ENCODE data around the gene GH2.

GH2 gene

DNA sequence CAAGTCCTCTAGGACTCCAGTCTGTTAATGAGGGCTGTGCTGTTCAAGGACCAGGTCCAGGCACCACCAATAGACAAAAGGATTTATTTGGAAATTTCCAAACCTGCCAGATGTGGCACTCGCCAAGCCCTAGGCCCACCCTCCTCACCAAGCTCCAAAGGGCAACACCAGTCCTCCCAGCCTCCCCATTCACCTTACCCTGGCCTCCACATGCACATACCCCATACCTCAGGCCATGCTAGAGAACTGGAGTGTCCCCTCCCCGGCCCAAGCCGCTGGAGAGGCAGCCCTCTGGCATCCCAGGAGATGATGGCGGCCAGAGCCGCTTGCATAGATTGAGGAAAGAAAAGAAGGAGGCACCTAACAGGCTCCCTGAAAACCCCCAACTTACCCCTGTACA is 49.7 kb downstream of the GH2 start:
- DNase-seq (ENCODE audit: low spot score) = no peak
- in situ Hi-C loops (cut with MboI; ENCODE audit: low pct_unique_long_range_greater_than_20kb, low sequenced_read_pairs, unreplicated experiment) = loop anchor here (25.0 kb wide), 1 partner anchor 395 kb away; the partner anchor contains the start of gene CYB561
- no peak for TF ChIP-seq CTCF (IDR thresholded peaks at IDR 0.05; ENCODE audit: extremely low read depth, insufficient read depth, missing control alignments)

DNA sequence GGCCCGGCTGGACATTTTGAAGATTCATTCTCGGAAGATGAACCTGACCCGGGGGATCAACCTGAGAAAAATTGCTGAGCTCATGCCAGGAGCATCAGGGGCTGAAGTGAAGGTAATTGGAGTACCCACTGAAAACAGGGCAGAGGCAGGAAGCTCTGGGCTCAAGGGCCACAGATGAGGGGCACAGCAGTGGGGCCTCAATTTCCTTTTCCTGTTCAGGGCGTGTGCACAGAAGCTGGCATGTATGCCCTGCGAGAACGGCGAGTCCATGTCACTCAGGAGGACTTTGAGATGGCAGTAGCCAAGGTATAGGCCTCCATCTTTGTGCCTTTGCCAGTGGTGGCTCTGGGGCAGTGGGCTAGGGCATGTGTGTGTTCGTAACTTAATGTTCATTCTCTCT is 50.2 kb downstream of the GH2 start:
- in situ Hi-C loops (cut with MboI; ENCODE audit: low pct_unique_long_range_greater_than_20kb, low sequenced_read_pairs, unreplicated experiment) = loop anchor here (25.0 kb wide), 1 partner anchor 394 kb away; the partner anchor contains the start of gene CYB561
- no peak for DNase-seq (ENCODE audit: low spot score)
- no peak for TF ChIP-seq CTCF (IDR thresholded peaks at IDR 0.05; ENCODE audit: extremely low read depth, insufficient read depth, missing control alignments)

DNA sequence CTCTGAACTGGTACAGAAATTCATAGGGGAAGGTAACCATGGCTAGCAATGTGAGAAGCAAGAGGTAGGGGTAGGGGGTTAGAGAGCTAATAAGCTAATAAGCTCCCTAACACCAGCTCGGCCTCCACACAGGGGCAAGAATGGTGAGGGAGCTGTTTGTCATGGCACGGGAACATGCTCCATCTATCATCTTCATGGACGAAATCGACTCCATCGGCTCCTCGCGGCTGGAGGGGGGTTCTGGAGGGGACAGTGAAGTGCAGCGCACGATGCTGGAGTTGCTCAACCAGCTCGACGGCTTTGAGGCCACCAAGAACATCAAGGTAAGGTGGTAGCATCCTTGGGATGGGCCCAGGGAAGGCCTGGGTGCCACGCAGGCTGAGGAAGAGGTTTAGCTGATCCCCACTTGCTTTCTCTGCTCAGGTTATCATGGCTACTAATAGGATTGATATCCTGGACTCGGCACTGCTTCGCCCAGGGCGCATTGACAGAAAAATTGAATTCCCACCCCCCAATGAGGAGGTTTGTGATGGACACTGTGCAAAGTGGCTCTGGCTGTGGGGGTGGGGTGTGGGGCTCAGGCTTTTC is 50.7 kb downstream of the GH2 start:
- no peak for DNase-seq (ENCODE audit: low spot score)
- in situ Hi-C loops (cut with MboI; ENCODE audit: low pct_unique_long_range_greater_than_20kb, low sequenced_read_pairs, unreplicated experiment) = loop anchor here (25.0 kb wide), 1 partner anchor 394 kb away; the partner anchor contains the start of gene CYB561
- no peak for TF ChIP-seq CTCF (IDR thresholded peaks at IDR 0.05; ENCODE audit: extremely low read depth, insufficient read depth, missing control alignments)

DNA sequence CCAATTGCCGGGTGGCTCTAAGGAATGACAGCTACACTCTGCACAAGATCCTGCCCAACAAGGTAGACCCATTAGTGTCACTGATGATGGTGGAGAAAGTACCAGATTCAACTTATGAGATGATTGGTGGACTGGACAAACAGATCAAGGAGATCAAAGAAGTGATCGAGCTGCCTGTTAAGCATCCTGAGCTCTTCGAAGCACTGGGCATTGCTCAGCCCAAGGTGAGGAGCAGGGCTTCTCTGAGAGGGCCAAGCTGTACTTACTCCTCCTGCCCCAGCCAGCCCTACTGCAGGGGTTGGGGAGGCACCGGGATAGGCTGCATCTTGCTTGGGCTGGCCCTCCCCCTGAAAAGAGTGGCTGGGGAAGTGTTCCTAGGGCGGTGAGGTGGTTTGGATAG is 51.5 kb downstream of the GH2 start:
- no peak for DNase-seq (ENCODE audit: low spot score)
- TF ChIP-seq CTCF (IDR thresholded peaks at IDR 0.05; ENCODE audit: extremely low read depth, insufficient read depth, missing control alignments) = no peak
- in situ Hi-C loops (cut with MboI; ENCODE audit: low pct_unique_long_range_greater_than_20kb, low sequenced_read_pairs, unreplicated experiment) = loop anchor here (25.0 kb wide), 1 partner anchor 393 kb away; the partner anchor contains the start of gene CYB561
